Left ventricle myocardium inferior (tissue), 1 donor: ENCODE results near the gene DDX39B. TPM values are rescaled to one million over a fixed set of nuclear protein-coding genes. Genes with fewer than 3 reads are reported as not detected.

Experiments
- DNase-seq: peaks from one replicate; pipeline ENCODE4 v3.0.0-alpha.2; 2020
- H3K27ac ChIP-seq: fragments of 200-600 bp; replicated peaks from 2 replicates; pipeline ENCODE4 v1.8.0; 2021
- H3K27me3 ChIP-seq: fragments of 200-600 bp; 2 replicates; pipeline ENCODE4 v1.8.0; 2021; ENCODE audit warnings: low read depth
- H3K36me3 ChIP-seq: fragments of 200-600 bp; 2 replicates; pipeline ENCODE4 v1.8.0; 2021
- H3K4me1 ChIP-seq: fragments of 200-600 bp; 2 replicates; pipeline ENCODE4 v1.8.0; 2021
- H3K4me3 ChIP-seq: fragments of 200-600 bp; 2 replicates; pipeline ENCODE4 v1.8.0; 2021; ENCODE audit warnings: mild to moderate bottlenecking, moderate library complexity
- H3K9me3 ChIP-seq: fragments of 200-600 bp; replicated peaks from 2 replicates; pipeline ENCODE4 v1.8.0; 2021
- intact Hi-C: fragments of 100-400 bp; cut with micrococcal nuclease; formaldehyde crosslinking; loops from one replicate; pipeline ENCODE4 v1.11.0; 2022
- total RNA-seq: library from RNA; stranded (reverse); fragmentation: NEBNext Ultra II Directional; extraction: Animal tissue kit (Norgen Biotek cat#: 25700); gene quantifications from one replicate; pipeline ENCODE4 v1.2.1, GENCODE V29; 2021
- TF ChIP-seq, protein P1 (sequence below): fragments of 200-600 bp; IDR thresholded peaks from 2 replicates; pipeline ENCODE4 v1.8.0; 2021; ENCODE audit warnings: antibody characterized with exemption, mild to moderate bottlenecking, borderline replicate concordance
- donor health status: DM: no; HTN: yes; CAD: no; lungs with severe emphysema.

Gene DDX39B
- total RNA-seq, 1 donor from 2014 or later: 179 TPM

DNA sequence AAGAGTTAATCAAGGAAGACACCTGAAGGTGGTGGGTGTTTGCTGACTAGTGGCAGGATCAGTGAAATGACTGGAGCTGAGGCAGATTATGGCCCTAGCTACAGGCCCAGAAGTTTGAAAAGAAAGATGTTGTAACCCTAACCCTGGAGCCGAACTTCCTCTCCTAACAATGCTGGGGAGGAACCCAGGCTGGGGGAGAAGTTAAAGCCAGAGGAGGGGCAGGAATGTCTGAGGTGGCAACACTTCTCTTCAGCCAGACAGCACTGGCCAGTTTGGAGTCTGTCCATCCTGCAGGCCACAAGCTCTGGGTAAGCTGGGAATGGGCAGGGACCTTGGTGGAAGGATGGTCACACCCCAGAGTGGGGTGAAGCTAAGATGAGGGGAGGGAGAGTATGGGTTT is 44.2 kb upstream of the DDX39B start, which contains the start of gene LST1:
LST1 (plus strand) TSS at position 270 of the 400 bp plus-strand sequence. CDS start 1,023 bp downstream, outside the sequence.
- TF ChIP-seq, protein P1, sequence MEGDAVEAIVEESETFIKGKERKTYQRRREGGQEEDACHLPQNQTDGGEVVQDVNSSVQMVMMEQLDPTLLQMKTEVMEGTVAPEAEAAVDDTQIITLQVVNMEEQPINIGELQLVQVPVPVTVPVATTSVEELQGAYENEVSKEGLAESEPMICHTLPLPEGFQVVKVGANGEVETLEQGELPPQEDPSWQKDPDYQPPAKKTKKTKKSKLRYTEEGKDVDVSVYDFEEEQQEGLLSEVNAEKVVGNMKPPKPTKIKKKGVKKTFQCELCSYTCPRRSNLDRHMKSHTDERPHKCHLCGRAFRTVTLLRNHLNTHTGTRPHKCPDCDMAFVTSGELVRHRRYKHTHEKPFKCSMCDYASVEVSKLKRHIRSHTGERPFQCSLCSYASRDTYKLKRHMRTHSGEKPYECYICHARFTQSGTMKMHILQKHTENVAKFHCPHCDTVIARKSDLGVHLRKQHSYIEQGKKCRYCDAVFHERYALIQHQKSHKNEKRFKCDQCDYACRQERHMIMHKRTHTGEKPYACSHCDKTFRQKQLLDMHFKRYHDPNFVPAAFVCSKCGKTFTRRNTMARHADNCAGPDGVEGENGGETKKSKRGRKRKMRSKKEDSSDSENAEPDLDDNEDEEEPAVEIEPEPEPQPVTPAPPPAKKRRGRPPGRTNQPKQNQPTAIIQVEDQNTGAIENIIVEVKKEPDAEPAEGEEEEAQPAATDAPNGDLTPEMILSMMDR: no peak
- Histone ChIP-seq H3K27ac (peak within 1 kb of the TSS; percentile 53), H3K4me1 (peaks cover 23% of the 10 kb centered on the region), H3K27me3 (no peaks in the 10 kb centered on the region), H3K9me3 (no peaks in the 10 kb centered on the region), H3K36me3 (no peaks in the 10 kb centered on the region), H3K4me3 (peak within 1 kb of the TSS; percentile 29)
- DNase-seq: no peak
- intact Hi-C loops: no loop called here

DNA sequence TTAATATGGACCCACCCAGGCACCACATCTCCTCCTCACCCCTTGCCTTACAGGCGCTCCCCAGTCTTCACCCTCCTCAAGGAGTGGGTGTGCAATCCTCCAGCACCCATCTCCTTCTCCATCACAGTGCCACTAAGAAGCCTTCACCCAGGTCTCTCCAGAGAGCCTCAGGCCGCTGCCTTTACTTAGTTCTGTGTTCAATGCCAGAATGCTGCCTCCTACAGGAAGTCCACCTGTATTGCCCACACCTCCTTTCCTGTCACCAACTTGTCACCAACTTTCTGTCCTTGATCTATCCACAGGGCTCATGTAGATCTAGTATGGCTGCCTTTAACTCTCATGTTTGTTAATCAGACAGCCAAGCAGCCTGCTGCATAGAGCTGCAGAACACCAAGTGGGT is 43.7 kb upstream of the DDX39B start:
- Histone ChIP-seq H3K4me3 (no peak overlapping the region), H3K4me1 (peaks cover 27% of the 10 kb centered on the region), H3K27me3 (no peaks in the 10 kb centered on the region), H3K36me3 (no peaks in the 10 kb centered on the region), H3K9me3 (no peaks in the 10 kb centered on the region), H3K27ac (peak overlapping the region; percentile 53)
- no peak for DNase-seq
- TF ChIP-seq, protein P1: no peak
- intact Hi-C loops: no loop called here

DNA sequence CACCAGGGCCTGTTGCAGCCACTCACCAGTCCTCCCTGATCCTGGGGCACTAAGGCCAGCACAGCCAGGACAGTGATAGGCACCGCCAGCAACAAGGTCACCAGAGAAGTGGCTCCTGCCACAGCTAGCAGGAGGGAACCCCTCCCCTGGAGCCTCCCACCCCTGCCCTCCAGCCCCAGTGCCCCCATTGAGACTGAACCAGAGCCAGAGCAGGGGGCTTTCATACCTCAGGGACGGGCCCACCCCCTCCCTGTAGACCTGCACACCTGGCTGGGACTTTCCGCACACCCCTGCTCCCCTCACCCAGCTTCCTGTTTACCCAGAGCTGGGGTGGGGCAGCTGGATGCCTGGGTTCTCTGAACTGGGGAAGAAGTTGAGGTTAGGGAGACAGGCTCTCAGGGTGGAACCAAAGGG is 40.4 kb upstream of the DDX39B start, which contains the start of gene LTB:
LTB (minus strand) TSS at position 195 of the 414 bp plus-strand sequence; CDS start at position 188, 7 bp downstream.
- H3K27me3 ChIP-seq: no peaks in the 10 kb centered on the region
- peak within 1 kb of the TSS; percentile 86 for H3K4me3 ChIP-seq
- intact Hi-C loops: no loop called here
- peak within 1 kb of the TSS; percentile 90 for H3K27ac ChIP-seq
- peaks cover 33% of the 10 kb centered on the region for H3K4me1 ChIP-seq
- TF ChIP-seq, protein P1: no peak
- no peaks in the 10 kb centered on the region for H3K36me3 ChIP-seq
- H3K9me3 ChIP-seq: no peaks in the 10 kb centered on the region
- no peak for DNase-seq

DNA sequence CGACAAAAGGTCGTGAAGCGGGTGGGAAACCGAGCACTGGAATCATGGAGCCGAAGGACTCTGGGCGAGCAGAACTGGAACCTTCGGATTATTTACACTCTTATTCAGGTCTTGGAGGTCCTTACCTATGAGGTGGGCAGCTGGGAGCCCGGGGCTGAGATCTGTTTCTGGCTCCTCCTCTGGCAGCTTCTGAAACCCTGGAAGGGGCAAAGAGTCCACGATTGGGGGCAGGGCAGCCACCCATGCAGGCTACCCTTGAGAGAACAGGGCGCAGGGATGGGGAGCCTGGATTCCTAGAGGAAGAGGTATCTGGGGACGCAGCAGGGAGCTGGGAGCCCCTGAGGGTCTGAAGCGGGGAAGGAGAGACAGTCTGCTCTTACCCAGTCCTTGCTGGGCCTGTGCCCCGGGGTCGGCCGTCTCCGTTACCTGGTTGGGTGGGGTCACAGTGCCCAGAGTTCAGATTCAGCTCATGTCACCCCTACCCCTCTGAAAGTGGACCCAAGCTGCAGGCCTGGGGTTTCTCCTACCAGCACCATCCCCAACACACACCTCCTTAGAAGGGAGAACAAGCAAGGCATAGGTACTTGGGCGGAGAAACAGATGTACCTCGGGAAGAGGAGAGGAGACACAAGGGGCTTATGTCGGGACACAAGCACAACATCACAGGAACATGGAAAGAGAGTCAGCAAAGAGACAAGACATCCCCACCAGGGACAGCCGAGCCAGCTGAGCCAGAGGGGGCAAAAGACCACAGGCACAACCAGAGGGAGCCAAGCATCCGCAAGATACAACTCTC is 39.8 kb upstream of the DDX39B start:
- Histone ChIP-seq H3K4me3 (peak overlapping the region; percentile 86), H3K4me1 (peaks cover 39% of the 10 kb centered on the region), H3K27me3 (no peaks in the 10 kb centered on the region), H3K27ac (peak overlapping the region; percentile 90), H3K36me3 (no peaks in the 10 kb centered on the region), H3K9me3 (no peaks in the 10 kb centered on the region)
- DNase-seq: no peak
- intact Hi-C loops: no loop called here
- TF ChIP-seq, protein P1: no peak

DNA sequence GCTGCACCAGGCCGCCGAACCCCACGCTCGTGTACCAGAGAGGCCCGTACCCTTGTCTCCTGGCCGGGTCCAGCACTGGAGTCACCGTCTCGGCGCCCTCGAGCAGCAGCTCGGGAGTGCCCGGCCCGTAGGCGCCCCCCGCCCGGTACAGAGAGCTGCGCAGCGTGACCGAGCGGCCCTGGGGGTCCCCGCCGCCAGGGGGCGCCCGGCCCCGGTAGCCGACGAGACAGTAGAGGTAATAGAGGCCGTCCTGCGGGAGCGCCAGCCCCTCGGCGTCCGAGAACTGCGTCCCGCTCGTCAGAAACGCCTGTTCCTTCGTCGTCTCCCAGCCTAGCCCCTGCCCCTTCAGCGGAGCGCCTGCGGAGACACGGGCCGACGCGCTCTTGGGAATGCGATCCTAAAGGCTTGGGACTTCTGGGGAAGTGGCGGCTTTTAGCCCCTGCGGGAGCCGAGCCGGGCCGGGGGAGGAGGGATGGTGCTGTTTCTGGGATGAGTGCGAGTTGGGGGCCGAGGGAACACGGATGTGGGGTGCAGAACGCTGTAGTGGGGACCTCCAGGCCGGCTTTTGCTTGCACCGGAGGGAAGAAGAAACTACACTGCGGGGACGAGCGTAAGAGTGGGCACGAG is 39.1 kb upstream of the DDX39B start:
- TF ChIP-seq, protein P1: peak; percentile 99
- H3K4me1 ChIP-seq: peaks cover 41% of the 10 kb centered on the region
- peak overlapping the region; percentile 86 for H3K4me3 ChIP-seq
- DNase-seq: peak; percentile 92
- no peaks in the 10 kb centered on the region for H3K9me3 ChIP-seq
- intact Hi-C loops: no loop called here
- peak overlapping the region; percentile 90 for H3K27ac ChIP-seq
- no peaks in the 10 kb centered on the region for H3K36me3 ChIP-seq
- H3K27me3 ChIP-seq: no peaks in the 10 kb centered on the region
